GM18507 (cell line): Measurements from ENCODE around the gene ETV3L.
A peak's percentile ranks its signal among the peaks of the same experiment; 100 is the strongest.
"Not testable (repeated sequence)": the region's sequence is repeated elsewhere in the genome, so short reads cannot be mapped to it uniquely, and the experiment has no call there.

Source experiments
- DNase-seq: peaks from one replicate; pipeline ENCODE4 v3.0.0; 2011; ENCODE audit warnings: low read depth; ENCODE audit not compliant: insufficient read length; ENCODE audit errors: extremely low spot score
- FAIRE-seq: peaks from 2 replicates; lab custom pipeline; 2011; peaks lifted over from hg19 to GRCh38; lab: Jason Lieb, UNC

Gene ETV3L

DNA sequence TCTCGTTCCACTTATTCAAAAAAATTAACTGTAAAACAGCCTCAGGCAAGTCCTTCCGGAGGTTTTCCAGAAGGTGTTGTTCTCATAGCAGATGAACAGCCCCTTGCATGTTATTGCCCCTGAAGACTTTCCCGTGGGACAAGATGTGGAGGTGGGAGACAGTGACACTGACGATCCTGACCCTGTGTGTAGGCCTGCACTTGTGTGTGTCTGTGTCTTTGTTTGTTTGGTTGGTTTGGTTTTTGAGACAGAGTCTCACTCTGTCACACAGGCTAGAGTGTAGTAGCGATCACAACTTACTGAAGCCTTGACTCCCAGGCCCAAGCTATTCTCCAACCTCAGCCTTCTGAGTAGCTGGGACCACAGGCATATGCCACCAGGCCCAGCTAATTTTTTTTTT lies 12.6 kb downstream of the ETV3L start:
- no peak for DNase-seq
- no peak for FAIRE-seq

DNA sequence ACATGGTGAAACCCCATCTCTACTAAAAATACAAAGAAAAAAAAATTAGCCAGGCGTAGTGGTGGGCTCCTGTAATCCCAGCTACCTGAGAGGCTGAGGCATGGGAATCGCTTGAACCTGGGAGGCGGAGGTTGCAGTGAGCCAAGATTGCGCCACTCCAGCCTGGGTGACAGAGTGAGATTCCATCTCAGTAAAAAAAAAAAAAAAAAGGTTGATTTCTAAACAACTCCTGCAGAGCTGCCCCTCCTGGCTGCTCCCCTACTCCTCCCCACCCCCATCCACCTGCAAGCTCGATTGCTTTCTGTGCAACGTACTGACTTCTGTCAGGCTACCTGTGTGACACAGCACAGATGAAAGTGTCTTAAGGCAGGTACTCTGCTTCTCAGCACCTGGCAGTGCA lies 13.3 kb downstream of the ETV3L start:
- no peak for FAIRE-seq
- DNase-seq: no peak

DNA sequence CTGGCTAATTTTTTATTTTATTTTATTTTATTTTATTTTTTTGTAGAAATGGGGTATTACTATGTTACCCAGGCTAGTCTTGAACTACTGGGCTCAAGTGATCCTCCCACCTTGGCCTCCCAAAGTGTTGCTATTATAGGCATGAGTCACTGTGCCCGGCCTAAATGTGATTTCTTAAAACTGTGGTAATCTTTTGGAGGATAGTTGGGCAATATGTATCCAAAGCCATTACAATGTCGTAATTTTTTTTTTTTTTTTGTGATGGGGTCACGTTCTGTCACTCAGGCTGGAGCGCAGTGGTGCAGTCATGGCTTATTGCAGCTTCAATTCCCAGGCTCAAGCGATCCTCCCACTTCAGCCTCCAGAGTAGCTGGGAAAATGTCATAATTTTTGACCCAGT lies 14.2 kb downstream of the ETV3L start:
- FAIRE-seq: no peak
- DNase-seq: no peak

DNA sequence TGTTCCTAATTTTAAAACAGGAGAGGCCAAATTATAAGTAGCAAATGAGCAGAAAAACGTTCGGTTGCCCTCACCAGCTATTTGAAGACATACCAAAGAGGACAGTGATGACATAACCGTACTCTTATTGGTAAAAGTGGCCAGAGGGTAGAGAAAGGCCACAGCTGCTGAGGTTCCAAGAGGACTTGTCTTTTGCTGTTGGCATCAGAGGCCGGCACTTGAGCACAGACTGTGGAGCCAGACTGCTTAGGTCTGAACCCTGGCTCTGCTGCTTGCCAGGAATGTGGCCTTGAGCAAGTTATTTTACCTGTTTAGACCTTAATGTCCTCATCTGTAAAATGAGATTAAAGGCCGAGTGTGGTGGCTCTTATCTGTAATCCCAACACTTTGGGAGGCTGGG lies 14.9 kb downstream of the ETV3L start:
- FAIRE-seq: no peak

DNA sequence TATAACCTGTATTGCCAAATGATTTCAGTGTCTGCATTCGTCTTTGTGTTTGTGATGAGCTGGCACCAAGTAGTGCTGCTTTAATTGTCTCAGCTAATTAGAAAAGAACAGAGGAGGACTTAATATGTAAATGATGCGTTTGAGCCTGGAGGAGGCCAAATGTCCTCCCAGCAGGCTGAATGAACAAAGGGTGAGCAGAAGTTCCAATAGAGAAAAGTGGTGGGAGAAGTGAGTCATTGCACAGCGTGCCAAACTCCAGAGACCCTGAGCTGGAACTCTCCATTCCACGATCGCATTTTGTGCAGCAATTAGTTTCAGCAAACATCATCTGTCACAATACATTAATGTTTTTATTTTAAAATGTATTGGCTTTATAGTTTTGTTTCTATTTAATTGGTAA lies 17.9 kb downstream of the ETV3L start:
- DNase-seq: no peak
- no peak for FAIRE-seq

More for the DNA sequence above, 14.9 kb downstream of the ETV3L start:
- no peak for DNase-seq

DNA sequence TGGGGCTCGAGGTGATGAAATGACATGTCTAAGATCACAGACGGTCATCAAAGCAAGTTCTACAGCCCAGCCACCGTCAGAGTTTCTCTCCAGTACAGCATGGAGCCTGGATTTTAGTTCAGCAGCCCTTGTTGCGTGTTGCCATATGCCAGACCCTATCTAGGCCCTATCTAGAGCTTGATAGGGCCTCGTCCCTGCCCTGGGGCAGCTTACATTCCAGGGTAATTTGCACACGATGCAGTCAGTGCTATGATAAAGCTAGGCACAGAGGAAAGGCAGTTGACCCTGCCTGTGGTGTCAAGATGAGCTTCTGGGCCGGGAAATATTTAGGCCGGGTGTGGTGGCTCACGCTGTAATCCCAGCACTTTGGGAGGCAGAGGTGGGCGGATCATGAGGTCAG lies 18.9 kb downstream of the ETV3L start:
- no peak for DNase-seq
- FAIRE-seq: no peak

DNA sequence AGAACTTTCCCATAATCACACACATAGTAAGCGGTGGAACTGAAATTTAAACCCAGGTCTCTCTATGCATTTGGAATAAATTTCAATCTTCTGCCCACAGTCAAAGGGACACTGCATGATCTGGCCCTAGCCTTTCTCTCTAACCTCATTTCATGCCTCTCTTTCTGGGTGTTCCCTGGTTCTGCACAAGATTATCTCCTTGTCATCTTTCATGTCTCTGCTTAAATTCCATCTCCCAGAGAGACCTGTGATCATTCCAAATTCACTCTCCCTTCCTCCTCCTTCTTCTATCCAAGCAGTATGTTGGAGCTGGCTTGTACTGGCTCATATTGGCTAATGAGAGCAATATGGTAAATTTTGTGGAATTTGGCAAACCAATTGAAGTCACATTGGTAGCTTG lies 22.2 kb downstream of the ETV3L start:
- FAIRE-seq (no peak), DNase-seq (no peak)

DNA sequence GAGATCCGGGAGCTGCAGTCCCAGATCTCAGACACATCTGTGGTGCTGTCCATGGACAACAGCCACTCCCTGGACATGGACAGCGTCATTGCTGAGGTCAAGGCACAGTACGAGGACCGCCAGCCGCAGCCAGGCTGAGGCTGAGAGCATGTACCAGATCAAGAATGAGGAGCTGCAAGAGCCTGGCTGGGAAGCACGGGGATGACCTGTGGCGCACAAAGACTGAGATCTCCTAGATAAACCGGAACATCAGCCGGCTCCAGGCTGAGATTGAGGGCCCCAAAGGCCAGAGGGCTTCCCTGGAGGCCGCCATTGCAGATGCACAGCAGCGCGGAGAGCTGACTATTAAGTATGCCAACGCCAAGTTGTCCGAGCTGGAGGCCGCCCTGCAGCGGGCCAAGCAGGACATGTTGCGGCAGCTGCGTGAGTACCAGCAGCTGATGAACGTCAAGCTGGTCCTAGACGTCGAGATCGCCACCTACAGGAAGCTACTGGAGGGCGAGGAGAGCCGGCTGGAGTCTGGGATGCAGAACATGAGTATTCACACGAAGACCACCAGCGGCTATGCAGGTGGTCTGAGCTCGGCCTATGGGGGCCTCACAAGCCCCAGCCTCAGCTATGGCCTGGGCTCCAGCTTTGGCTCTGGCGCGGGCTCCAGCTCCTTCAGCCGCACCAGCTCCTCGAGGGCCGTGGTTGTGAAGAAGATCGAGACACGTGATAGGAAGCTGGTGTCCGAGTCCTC lies 25.5 kb downstream of the ETV3L start:
- FAIRE-seq (peak; percentile 67), DNase-seq (no peak)

DNA sequence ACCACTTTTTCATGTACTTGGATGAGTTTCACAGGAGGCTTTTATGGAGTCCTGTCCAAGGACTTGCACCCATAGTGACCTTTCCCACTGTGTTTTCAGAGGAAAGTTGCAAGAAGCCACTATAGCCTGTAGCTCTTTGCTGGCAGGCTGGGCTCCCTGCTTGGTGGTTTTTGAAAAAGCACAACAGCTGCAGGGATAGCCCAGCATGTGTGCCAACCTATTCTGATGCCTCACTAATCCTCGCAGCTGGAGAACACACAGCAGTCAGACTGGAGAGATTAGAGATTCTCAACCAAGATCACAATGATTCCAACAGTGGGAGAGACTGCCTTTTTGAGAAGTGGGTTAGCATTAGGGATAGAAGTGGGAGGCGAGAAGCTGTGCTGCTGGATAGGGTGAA lies 30.0 kb downstream of the ETV3L start:
- no peak for FAIRE-seq
- DNase-seq: no peak

DNA sequence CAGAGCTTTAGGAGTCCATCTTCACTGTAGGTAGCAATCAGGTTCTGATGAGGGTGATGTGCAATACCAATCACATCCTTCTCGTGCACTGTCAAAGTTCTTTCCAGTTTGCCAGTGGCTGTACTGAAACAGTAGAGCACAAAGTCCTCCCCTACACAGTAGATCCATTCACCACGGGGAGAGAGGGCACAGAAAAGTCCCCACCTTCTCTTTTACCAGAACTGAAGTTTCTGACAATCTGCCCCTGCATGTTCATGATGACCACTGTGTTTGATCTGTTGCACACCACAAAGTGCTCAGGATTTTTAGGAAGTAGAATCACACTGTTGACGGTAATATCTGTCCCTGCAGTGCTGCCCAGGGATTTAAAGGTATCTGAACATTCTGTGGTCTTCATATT lies 40.4 kb downstream of the ETV3L start:
- not testable (repeated sequence) for DNase-seq
- peak; percentile 15 for FAIRE-seq

DNA sequence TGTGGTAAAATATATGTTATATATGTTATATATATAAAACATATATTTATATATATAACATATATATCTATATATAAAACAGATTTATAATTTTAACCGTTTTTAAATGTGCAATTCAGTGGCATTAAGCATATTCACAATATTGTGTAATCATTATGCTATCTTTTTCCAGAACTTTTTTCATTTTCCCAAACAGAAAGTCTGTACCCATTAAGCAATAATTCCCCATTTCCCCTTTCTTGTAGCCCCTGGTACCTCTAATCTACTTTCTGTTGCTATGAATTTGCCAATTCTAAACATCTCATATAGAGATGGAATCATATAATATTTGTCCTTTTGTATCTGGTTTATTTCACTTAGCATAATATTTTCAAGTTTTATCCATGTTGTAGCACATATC lies 43.3 kb downstream of the ETV3L start:
- DNase-seq (no peak), FAIRE-seq (no peak)

DNA sequence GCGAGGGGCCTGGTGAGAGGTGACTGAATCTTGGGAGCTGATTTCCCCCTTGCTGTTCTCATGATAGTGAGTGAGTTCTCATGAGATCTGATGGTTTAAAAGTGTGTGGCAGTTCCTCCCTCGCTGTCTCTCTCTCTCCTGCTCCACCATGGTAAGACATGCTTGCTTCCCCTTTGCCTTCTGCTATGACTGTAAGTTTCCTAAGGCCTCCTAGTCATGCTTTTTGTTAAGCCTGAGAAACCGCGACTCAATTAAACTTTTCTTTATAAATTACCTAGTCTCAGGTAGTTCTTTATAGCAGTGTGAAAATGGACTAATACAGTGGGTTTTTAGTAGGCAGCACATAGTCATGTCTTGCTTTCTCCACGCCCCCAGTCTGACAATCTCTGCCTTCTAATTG lies 43.9 kb downstream of the ETV3L start:
- not testable (repeated sequence) for DNase-seq, FAIRE-seq

DNA sequence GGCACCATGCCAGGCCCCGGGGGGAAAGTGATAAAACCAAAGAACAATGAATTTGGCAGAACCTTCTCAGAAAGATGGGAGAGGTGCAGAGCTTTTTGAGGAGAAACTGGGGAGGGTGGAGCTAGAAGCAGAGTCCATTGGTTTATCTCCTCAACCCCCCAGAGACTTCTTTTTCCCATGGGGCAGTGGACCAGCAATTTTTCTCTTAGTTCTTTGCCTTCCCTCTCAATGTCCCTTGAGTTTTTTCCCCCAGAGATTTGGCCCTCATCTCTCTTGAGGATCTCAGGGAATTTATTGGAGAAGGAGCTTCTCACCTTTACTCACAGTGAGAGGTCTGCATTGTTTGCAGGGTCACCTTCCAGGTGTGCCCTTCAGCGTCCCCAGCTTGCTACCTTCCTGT lies 48.8 kb downstream of the ETV3L start:
- FAIRE-seq: no peak
- no peak for DNase-seq

DNA sequence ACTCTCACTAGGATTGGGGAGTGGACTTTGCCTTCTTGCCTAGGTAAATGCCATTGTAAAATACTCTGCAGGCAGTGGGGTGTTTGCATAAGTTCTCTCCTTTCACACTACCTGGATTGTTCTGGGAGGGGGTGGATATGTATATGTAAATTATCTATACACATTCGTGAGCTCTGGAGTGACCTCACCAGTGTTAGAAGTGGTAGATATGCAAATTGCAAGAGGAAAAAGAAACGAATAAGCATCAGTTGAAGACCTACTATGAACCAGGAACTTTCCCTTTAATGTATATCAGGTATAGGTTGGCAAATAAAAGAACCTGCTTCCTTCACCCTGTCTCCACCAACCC lies 52.6 kb downstream of the ETV3L start:
- DNase-seq: no peak
- FAIRE-seq: no peak

DNA sequence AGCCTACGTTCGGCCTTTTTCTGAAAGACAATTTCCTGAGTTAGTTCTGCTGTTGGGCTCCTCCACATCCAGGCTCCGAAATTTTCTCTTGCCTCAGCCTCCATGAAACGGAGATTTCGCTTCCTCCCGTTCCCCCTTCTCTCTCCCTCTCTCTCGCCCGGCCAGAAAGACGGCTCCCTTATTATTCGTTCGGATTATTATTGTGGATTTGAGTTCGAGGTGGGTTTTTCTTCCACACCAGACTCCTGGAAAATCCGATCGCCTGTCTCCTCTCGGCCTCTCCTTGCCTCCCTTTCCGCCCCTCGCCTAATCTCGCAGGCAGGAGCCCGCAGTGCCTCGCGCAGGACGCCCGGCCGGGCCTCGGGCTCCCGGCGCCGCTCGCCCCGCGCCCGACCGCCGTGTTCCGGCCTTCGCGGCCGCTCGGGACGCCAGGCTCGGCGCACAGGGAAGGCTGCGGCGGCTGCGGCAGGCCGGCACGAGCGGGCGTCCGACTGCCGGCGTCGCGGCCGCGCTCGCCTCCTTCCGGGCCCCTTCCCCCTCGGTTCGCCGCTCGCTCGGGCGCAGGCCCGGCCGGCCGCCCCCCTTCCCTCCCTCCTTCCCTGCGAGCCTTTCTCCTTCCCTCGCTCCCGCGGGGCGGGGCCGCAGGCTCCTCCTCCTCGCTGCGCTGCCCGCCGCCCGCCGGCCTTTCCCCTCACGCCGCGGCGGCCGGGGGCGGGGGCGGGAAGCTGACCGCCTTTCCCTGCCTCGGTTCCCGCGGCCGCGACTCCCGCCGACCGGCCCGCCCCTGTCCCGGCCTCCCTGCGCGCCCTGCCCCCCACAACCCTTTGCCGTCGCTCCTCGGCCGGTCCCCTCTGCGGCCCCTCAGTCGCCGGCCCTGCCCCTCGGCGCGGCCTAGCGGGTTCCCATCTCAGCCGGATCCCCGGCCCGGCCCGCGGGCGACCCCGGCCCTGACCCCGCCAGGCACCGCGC lies 54.1 kb downstream of the ETV3L start, which contains the start of gene ARHGEF11:
ARHGEF11 (minus strand) TSS at position 493 of the 969 bp plus-strand sequence. CDS start 1,412 bp downstream, outside the sequence.
- DNase-seq (peak; percentile 53), FAIRE-seq (peak; percentile 31)

DNA sequence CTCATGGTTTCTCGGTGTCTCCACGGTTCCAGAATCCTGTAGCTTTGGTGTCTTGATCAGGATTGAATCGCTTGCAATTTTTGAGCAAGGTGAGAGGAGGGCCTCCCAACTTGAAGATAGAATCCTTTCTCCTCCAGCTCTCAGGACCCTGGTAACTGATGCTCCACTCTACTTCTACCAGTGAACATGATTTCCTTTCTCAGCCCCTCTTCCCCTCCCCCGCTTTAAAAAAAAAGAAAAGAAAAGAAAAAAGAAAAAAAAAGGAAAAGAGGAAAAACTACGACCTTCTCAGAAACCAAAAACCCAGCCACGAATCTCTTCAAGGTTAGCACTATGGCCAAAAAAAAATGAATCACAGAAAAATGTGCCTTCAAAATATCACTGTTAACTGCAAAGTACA lies 55.3 kb downstream of the ETV3L start:
- DNase-seq (no peak), FAIRE-seq (no peak)

DNA sequence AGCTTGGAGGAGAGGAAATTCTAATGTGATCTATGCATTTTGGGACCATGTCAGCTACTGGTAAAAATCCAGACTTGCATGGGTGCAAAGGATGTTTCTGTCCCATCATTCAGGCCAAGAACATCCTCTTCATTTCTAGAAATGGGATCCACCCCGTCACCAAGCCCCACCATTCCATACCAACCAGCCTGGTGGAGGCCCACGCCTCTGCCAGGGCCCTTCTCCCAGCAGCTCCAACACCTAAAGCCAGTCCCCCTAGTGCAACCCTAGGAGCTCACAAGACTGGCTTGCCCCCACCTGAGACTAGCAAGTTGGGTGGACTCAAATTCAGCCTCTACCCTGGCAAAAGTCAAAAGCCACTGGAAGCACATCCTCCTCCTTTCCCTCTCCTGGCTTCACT lies 55.9 kb downstream of the ETV3L start:
- FAIRE-seq (no peak), DNase-seq (no peak)

DNA sequence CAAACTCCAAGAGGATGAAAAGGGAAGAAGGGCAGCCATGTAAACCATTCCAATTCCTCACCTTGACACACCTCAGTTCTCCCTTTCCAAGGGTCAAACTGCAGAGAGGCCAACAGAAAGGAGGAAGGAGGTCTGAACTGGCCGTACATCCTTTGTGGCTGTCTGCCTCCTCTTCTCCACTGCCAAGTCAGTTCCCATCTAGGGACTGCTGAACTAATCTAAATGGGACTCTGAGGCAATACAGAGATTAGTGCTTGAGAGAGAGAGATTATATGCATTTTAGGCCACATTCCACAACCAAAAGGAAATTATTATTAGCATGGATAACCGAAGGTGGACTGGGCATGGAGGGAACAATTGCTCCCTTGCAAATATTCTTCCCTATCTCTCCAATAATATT lies 56.8 kb downstream of the ETV3L start:
- FAIRE-seq: no peak
- no peak for DNase-seq
